Activated naive CD4-positive, alpha-beta T cell treated with anti-CD3 and anti-CD28 coated beads, Interleukin-2, amount 50 U/mL, for 16 hours (primary cell): Measurements from ENCODE around the gene NANOS3.
"Not testable (repeated sequence)": the region's sequence is repeated elsewhere in the genome, so short reads cannot be mapped to it uniquely, and the experiment has no call there.

Experiments used
- DNase-seq: peaks from one replicate; pipeline ENCODE4 v3.0.0-alpha.2; 2020

Gene NANOS3

DNA sequence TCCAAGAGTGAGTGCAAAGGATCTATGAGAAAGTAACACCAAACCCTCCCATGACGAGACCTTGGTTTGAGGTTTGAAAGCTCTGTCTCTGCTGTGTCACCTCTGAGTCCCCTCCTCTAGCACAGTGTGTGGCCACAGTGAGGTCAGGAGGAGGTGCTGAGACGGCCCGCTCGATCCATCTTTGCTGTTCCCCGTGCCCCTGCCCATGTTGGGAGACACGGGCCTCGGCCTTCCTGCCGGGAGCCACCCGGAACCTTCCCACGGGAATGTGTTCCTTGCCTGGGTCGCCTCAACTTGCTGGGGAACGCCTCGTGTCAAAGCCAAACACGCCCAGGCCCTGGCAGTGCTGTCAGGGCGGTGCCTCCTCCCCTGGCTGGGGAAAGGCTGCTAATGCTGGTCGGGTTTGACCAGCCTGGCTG is 10.1 kb downstream of the NANOS3 start:
- no peak for DNase-seq

DNA sequence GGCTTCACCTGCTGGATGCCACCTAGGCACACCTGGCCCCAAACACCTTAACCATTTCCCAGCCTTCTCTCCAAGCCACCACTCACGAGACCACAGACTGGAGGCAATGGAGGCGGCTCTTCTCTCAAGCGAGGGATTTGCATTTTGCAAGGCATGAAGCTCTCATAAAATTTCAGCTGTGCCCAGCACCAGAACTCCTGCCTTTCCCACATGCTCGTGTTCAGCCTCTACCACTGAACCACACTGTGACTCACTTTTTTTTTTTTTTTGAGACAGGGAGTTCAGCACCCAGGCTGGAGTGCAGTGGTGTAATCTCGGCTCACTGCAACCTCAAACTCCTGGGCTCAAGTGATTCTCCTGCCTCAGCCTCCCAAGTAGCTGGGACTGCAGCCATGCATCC is 10.6 kb downstream of the NANOS3 start:
- no peak for DNase-seq

DNA sequence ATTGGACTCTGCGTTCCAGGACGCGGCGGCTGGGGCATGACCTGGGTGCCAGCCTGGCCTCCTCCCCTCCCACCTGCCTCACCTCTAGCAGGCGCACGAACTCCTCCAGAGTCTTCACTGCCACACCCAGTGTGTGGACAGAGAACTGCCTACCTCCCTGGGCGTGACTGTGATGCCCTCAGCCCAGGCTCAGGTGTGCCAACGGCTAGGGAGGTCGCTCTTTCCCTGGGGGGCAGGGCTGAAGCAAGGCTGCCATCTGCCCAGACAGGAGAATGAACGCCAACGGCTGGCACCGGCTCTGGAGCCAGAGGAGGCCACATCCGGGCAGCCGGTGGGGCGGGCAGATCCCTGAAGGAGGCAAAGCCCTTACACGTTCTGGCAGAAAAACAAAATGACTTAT is 11.3 kb downstream of the NANOS3 start:
- no peak for DNase-seq

DNA sequence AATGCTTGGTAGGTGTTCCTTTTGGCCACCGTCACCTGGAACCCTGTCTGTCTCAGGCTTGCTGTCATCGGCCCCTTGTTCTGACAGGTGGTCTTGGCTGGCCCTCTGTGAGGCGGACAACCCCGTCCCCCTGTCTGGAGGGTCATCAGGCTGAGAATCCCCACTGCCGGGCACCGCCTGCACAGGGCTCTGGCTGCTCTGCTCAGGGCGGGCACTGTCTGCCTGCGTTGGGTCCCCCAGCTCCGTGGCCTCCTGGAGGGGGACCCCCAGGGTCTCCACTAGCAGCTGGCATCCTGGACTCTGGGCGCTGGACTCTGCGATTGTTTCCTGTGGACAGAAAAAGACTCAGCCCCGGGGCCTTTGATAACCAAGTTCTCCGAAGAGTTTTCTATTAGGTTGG is 13.2 kb downstream of the NANOS3 start:
- DNase-seq = no peak

DNA sequence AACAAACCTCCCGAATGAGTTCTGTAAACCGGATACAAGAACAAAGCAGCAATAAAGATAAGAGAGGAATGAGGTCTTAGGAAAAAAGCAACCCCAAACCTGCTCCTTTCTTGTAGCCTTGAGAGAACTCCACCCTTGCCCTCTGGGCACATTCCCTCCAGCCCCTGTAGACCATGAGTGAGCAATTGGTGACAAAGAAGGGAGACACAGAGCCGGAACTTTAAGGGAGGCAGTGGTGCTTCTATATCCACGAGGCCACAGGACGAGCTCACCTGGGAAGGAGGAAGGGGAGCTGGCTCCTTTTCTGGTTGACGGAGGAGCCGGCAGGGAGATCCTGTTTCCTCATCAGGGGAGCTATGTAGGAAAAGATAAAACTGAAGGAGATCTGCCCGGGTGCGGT is 15.9 kb downstream of the NANOS3 start:
- no peak for DNase-seq

DNA sequence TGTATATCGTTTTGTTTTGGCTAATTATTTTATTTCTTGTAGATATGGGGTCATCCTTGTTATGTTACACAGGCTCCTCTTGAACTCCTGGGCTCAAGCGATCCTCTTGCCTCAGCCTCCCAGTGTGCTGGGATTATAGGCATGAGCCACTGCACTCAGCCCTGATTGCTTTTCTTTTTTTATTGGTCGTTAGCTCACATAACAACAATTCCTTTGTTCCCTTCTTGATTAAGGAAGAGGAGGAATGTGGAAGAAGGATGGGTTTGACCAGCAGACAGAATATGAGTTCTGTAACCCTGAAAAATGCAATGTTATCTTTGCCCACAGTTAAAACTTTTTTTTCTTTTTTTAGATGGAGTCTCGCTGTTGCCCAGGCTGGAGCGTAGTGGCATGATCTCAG is 17.6 kb downstream of the NANOS3 start:
- DNase-seq = no peak

DNA sequence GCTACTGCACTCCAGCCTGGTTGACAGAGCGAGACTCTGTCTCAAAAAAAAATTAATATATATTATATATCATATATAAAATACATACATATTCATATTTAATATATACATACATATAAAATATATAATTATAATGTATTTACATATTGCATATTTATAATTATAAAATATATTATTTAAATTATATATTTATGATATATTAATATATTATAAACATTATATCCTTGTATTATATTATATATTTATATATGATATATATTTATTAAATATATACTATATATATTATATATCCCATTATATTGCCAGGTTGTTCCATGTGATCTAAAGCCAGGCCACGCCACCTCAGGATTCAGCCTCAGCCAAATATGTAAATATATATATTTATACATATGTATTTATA is 19.3 kb downstream of the NANOS3 start:
- no peak for DNase-seq

DNA sequence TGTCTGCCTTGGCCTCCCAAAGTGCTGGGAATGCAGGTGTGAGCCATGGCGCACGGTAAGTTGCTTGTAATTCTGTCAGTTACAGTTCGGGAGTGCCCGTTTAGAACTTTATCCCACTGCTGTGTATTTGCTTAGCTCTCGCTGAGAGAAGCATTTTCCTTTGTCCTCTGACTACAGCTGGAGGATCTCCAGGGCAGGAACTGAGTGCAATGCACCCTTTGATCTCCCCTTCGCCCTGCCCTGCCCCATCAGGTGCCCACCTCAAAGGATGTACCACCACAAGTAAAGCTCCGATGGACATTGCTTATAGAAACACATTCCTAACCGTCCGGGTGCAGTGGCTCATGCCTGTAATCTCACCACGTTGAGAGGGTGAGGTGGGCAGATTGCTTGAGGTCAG is 22.5 kb downstream of the NANOS3 start:
- DNase-seq = no peak

DNA sequence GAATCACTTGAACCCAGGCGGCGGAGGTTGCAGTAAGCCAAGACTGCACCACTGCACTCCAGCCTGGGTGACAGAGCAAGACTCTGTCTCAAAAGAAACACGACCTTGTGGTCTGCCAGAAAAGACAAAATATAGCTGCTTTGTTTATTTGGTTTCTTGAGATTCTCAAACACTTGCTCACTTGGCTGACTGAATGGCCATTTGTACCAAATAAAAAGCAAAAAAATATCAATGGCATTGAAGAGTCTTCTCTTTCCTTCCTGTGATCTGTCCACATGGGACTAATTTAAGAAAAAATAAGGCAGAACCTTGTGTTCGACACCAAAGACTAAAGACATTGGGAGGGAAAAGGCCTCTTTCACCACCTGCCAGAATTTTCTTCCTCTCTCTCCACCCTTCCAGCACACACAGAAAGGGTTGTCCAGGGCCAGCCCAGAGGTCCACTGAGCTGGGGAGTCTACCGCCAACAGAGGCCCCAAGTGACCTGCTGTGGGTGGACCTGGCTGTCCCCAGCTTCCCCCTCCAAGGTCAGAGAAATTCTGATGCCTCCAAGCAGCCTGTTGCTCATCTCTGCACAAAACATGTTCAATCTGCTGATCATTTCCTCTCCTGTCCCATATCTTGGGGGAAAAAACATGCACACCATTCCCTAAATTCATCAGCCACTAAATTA is 23.1 kb downstream of the NANOS3 start:
- DNase-seq = no peak

DNA sequence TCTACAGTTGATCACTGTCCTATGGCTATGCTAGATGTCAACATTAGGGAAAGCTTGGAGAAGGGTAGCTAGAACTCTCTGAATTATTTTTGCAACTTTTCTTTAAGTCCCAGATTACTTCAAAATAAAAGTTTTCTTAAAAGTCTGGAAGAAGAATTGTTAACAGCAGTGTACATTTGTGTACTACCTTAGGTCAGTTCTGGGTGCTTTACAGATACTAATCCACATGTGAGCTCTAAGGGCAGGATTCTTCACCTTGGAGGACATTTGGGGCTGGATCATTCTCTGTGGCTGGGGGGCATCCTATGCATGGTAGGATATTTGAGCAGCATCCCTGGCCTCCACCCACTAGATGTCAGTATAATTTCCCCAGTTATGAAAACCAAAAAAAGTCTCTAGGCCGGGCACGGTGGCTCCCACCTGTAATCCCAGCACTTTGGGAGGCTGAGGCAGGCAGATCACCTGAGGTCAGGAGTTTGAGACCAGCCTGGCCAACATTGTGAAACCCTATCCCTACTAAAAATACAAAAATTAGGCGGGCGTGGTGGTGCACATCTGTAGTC is 26.1 kb downstream of the NANOS3 start:
- DNase-seq = no peak

DNA sequence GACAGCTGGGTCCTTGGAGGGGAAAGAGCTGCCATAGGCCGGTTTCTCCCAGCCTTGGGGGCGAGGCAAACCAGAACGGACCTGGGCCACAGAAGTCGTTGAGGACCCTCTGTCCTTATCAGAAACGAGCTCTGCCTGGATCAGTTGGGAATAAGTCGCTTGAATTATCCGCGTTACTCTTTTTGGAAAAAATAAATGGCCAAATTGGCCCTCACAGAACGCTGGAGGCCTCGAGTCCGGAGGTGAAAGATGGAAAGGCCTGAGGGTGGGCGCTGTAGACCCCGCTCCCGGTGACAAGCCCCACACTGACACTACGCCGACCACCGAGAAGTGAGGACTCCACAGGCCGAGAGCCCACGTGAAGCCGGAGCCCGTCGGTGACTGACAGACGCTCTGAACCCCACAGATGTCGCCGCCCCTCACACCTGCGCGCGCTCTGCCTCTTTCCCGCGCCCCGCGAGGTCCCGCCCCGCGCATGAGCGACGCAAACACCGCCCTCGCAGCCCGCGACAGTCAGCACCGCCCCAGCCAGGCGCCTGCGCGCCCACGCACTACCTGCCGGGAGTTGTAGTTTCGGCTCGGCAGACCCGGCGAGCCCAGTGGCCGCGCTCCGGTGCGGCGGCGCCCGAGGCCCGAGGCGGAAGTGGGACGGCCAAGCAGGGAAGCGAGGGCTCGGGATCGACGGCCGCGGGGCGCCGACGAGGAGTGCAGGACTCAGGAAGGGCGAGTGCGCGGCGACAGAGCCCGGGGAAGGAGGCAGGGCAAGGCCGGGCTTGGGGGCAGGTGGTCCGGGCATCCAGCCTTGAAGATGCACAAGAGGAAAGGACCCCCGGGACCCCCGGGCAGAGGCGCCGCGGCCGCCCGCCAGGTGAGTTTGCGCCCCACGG is 28.9 kb downstream of the NANOS3 start, which contains the start of the genes BRME1 and CC2D1A:
Gene BRME1 (minus strand): TSS at position 484 of the 887 bp plus-strand sequence. CDS start 1,225 bp downstream, outside the sequence.
Gene CC2D1A (plus strand): TSS at position 568 of the 887 bp plus-strand sequence. CDS start 241 bp downstream, at position 809.
- peak; percentile 97 for DNase-seq

DNA sequence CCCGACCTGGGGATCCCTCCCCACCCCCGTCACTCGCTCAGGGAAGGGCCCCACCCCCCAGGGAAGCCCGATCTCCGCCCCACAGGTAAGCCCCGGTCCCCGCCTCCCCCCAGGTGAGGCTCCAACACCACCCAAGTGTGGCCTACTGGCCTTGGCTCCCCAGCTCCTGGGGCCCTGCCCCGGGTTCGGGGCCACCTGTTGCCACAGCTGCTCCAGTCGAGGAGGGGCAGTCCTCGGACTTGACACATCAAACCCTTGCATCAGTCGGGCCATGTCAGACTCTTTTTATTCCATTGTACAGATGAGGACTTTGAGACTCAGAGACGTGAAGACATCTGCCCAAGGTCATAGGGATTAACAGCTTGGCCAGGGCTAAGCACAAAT is 29.6 kb downstream of the NANOS3 start:
- peak; percentile 40 for DNase-seq

DNA sequence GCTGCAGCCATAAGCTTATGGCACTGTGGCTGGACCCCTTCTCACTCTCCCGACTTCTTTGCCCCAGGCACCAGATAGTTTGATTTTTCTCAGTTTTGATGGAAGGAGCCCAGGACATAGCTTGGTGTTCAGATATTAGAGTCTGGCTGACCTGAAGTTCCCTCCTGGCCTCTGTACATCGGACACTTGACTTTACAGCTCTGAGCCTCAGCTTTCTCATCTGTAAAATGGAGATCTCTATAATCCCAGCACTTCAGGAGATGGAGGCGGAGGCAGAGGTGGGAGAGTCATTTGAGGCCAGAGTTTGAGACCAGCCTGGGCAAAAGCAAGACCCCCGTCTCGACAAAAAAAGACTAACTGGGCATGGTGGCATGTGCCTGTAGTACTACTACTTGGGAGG is 30.0 kb downstream of the NANOS3 start:
- DNase-seq = no peak

DNA sequence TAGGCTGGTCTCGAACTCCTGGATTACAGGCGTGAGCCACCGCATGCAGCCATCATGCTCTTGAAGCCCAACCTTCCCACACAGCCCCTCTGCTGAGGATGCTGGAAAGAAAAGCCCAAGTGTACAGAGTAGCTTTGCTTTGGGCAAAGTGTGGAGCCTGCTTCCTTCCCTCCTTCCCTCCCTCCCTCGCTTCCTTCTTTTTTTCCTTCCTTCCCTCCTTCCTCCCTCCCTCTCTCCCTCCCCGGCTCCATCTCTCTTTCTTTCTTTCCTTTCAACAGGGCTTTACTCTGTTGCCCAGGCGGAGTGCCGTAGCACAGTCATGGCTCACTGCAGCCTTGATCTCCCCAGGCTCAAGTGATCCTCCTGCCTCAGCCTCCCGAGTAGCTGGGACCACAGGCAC is 31.7 kb downstream of the NANOS3 start:
- no peak for DNase-seq

DNA sequence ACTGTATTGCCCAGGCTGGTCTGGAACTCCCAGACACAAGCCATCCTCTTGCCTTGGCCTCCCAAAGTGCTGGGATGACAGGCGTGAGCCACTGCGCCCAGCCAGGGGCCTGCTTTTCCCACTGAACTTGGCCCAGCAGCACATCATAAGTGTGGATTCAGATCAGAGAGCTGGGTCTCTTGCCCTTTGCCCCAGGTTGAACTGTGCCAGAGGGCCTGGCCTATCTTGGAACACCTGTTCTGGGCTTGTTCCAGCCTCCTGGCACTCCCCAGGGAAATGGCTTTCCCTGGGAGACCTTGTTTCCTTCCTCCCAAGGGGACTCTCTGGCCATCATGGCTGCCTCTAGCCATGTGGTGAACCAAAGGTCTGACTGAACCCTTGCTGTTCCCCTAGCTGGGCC is 32.5 kb downstream of the NANOS3 start:
- no peak for DNase-seq

DNA sequence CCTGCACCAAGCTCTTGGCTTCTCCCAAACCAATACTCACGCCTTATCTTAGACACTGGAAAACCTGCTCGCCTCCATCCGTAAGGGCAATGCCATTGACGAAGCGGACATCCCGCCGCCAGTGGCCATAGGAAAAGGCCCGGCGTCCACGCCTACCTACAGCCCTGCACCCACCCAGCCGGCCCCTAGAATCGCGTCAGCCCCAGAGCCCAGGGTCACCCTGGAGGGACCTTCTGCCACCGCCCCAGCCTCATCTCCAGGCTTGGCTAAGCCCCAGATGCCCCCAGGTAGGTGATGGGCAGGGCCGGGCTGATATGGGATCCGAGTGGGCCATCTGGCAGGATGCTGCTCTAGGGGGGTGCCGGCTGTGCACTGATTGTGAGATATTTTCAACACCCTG is 36.4 kb downstream of the NANOS3 start:
- DNase-seq = no peak

DNA sequence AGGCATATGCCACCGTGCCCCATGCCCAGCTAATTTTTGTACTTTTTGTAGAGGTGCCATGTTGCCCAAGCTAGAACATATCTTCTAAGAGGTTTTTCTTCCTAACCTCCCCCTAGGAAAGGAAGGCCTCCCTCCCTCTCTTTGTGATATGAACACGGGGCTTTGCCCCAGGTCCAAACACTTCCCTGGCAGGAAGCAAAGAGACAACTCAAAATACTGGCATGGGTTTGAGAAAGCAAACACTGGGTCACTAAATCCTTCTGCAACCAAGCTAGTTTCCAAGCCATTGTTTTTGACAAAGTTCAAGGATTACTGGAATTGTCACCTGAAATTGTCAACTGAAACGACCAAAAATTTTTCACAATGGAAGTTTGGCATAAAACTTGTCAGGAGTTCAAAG is 37.8 kb downstream of the NANOS3 start:
- DNase-seq = no peak

DNA sequence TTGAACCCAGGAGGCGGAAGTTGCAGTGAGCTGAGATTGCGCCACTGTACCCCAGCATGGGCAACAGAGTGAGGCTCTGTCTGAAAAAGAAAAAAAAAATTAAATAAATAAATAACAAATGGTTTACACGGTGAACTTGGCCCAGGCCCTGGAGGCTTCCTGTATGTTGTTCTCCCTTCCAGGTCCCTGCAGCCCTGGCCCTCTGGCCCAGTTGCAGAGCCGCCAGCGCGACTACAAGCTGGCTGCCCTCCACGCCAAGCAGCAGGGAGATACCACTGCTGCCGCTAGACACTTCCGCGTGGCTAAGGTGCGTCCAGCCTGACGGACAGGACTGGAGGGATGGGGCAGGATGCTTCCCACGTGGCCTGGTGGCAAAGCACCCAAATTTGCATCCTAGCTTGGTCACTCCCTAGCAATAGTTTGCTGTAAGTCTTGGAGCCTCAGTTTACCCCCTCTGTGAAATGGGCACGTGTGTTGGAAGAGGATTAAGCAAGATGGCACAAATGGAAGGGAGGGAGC is 41.0 kb downstream of the NANOS3 start:
- DNase-seq = no peak

DNA sequence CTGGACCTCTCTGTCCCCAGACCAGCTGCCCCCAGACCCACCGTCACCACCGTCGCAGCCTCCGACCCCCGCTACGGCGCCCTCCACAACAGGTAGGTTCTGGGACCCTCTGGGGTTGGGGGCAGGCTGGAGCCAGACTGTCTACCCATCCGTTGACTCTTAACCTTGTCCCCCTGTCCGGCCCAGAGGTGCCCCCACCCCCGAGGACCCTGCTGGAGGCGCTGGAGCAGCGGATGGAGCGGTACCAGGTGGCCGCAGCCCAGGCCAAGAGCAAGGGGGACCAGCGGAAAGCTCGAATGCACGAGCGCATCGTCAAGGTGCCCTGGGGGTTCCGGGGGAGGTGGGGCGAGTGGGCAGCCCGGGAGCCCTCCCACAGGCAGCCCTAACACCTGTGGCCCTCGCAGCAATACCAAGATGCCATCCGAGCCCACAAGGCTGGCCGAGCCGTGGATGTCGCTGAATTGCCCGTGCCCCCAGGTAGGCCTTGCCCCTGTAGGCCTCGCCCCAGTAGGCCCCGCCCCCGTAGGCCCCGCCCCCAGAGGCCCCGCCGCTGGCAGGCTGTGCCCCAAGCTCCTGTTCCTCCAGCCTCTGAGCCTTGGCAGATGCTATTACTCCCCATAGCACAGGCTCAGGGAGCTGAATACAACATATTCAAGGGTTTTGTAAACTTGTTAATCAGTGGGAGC is 41.9 kb downstream of the NANOS3 start:
- no peak for DNase-seq

DNA sequence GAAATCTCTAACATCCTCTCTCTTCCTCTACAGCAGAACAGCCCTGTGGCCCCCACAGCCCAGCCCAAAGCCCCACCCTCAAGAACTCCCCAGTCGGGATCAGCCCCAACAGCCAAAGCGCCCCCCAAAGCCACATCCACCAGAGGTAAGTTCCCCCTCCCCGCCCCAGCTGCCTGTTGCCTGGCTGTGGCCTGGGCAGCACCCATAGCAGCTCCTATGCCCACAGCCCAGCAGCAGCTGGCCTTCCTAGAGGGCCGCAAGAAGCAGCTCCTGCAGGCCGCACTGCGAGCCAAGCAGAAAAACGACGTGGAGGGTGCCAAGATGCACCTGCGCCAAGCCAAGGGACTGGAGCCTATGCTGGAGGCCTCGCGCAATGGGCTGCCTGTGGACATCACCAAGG is 43.6 kb downstream of the NANOS3 start:
- DNase-seq = no peak

DNA sequence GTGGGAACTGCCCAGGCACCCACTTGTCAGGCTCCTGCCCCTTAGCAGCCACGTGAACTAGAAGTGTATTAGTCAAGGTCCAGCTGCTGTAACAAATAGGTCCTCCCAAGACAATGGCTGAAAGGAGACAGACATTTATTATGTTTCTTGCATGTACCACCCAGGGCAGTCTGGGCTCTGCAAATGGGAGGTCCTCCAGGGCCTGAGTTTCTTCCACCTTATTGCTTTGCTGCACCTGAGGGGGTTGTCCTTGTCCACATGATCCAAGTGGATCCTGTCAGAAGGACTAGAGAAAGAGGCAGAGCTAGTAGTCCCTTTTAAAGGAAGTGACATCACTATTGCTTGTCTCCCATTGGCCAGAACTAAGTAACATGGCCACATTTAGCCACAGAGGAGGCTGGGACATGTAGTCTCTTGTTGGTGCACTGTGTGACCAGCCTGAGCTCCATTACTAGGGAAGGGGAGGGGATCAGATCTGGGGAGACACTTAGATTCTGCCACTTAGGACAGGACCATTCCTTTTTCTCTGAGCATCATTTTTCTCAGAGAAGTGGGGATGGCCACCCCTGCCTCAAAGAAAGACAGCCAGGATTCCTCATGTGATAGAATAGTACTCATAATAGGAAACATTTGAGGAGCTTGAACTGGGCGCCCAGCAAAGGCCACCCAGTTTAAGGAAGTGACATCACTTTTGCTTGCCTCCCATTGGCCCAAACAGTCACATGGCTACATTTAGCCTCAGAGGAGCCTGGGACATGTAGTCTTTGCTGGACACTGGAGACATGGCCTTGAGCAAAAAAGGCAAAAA is 44.2 kb downstream of the NANOS3 start:
- DNase-seq = no peak

DNA sequence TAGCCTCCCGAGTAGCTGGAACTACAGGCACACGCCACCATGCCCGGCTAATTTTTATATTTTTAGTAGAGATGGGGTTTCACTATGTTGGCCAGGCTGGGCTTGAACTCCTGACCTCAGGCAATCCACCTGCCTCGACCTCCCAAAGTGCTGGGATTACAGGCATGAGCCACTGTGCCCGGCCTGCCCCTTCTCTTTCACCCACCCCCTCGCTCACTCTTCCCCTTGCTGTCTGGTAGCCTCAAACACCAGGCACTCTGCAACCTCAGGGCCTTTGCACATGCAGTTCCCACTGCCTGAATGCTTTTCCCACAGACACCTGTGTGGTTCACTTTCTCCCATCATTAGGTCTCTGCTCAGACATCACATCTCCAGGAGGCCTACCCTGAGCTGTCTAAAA is 45.2 kb downstream of the NANOS3 start:
- not testable (repeated sequence) for DNase-seq
